KMS-11 (cell line): Measurements from ENCODE around the gene LRIT2.

ENCODE experiments used
- H2AFZ ChIP-seq: fragments of 200-600 bp; sonication (generic); 2 replicates; pipeline ENCODE4 v1.6.1; 2016; ENCODE audit warnings: antibody characterized with exemption, mixed run types, low read depth
- H3K27ac ChIP-seq: fragments of 200-600 bp; sonication (generic); 2 replicates; pipeline ENCODE4 v1.6.1; 2016; ENCODE audit warnings: mild to moderate bottlenecking, mixed run types
- H3K27me3 ChIP-seq: fragments of 200-600 bp; sonication (generic); 2 replicates; pipeline ENCODE4 v1.6.1; 2017; ENCODE audit warnings: mild to moderate bottlenecking, low read depth, mixed run types, moderate library complexity; ENCODE audit not compliant: insufficient read depth
- H3K36me3 ChIP-seq: fragments of 200-600 bp; sonication (generic); 2 replicates; pipeline ENCODE4 v1.6.1; 2017; ENCODE audit warnings: mild to moderate bottlenecking, mixed run types; ENCODE audit not compliant: insufficient read depth
- H3K4me1 ChIP-seq: fragments of 200-600 bp; sonication (generic); 2 replicates; pipeline ENCODE4 v1.6.1; 2016; ENCODE audit warnings: mild to moderate bottlenecking, low read depth, mixed run types; ENCODE audit not compliant: poor library complexity, severe bottlenecking
- H3K4me2 ChIP-seq: fragments of 200-600 bp; sonication (generic); 2 replicates; pipeline ENCODE4 v1.7.0; 2016; ENCODE audit warnings: mild to moderate bottlenecking, mixed run types
- H3K4me3 ChIP-seq: fragments of 200-600 bp; sonication (generic); IDR thresholded peaks from 2 replicates; pipeline ENCODE4 v1.6.1; 2017; ENCODE audit warnings: low read depth, low read length, mixed read lengths; ENCODE audit not compliant: insufficient read depth
- H3K79me2 ChIP-seq: fragments of 200-600 bp; sonication (generic); 2 replicates; pipeline ENCODE4 v1.6.1; 2016; ENCODE audit warnings: low read depth, mixed run types; ENCODE audit not compliant: insufficient read depth
- H3K9ac ChIP-seq: fragments of 200-600 bp; sonication (generic); 2 replicates; pipeline ENCODE4 v1.6.1; 2016; ENCODE audit warnings: mild to moderate bottlenecking, mixed run types
- H4K20me1 ChIP-seq: fragments of 200-600 bp; sonication (generic); 2 replicates; pipeline ENCODE4 v1.6.1; 2016; ENCODE audit warnings: mild to moderate bottlenecking, mixed run types; ENCODE audit not compliant: insufficient read depth
- TF ChIP-seq, protein P1 (sequence below): fragments of 200-600 bp; sonication (generic); conservative IDR thresholded peaks from 2 replicates; pipeline ENCODE4 v1.6.1; 2017; ENCODE audit warnings: low read depth, mild to moderate bottlenecking, antibody characterized with exemption, low read length, moderate library complexity, mixed read lengths

LRIT2 gene

DNA sequence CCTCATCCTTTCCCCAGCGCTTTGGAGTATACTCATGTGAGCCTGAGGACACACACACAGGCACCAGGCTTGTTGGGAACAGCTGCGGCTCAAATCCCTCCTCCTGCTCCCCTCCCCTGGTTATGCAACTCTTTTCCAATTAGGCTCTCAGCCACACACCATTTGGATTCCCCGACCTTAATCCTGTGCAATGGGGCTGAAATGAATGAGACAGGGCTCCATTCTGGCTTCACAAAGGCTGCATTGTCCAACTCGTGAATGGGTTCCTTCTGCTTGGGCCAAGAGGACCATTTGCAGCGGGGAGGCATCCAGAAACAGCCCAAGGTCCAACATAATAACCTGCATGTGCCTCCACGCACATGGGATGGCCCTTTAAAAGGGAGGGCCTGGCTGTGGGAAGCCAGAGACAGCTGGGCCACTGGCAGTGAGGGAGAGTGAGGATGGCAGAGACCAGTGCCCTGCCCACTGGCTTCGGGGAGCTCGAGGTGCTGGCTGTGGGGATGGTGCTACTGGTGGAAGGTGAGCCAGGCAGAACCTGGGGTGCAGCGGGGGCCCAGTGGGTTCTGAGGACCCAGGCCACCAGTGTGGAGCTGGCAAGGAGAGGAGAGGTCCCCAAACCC lies 19.4 kb upstream of the LRIT2 start, which contains the start of gene RGR:
TSS of gene RGR (plus strand) at position 403 of the 620 bp plus-strand sequence. CDS start at position 441, 38 bp downstream.
- Histone ChIP-seq H3K27ac (no peak within 1 kb of the TSS), H3K36me3 (no peaks in the 10 kb centered on the region), H3K79me2 (no peaks in the 10 kb centered on the region), H2AFZ (no peak within 1 kb of the TSS), H3K4me1 (no peaks in the 10 kb centered on the region), H3K4me3 (no peak within 1 kb of the TSS), H4K20me1 (no peaks in the 10 kb centered on the region), H3K9ac (no peak within 1 kb of the TSS), H3K27me3 (no peaks in the 10 kb centered on the region), H3K4me2 (no peak within 1 kb of the TSS)
- TF ChIP-seq, protein P1, sequence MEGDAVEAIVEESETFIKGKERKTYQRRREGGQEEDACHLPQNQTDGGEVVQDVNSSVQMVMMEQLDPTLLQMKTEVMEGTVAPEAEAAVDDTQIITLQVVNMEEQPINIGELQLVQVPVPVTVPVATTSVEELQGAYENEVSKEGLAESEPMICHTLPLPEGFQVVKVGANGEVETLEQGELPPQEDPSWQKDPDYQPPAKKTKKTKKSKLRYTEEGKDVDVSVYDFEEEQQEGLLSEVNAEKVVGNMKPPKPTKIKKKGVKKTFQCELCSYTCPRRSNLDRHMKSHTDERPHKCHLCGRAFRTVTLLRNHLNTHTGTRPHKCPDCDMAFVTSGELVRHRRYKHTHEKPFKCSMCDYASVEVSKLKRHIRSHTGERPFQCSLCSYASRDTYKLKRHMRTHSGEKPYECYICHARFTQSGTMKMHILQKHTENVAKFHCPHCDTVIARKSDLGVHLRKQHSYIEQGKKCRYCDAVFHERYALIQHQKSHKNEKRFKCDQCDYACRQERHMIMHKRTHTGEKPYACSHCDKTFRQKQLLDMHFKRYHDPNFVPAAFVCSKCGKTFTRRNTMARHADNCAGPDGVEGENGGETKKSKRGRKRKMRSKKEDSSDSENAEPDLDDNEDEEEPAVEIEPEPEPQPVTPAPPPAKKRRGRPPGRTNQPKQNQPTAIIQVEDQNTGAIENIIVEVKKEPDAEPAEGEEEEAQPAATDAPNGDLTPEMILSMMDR = no peak

DNA sequence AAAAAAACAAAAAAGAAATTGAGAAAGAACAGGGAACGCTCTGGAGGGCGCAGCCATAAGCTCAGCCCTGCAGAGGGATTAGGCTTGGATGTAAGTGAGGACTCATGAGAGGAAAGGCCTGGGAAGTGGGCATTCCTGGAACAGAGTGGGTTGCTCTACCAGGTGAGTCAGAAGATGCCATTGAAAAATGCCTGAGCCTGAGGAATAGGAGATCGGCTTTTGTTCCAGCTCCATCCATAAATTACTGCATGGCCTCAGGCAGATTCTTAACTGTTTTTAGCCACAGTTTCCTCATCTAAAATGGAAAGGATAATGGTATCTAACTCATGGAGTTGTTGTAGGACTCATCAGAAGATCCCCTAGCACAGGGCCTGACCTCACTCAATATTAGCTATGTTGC lies 18.4 kb upstream of the LRIT2 start:
- Histone ChIP-seq H4K20me1 (no peaks in the 10 kb centered on the region), H3K9ac (no peak overlapping the region), H3K4me3 (no peak overlapping the region), H3K27me3 (no peaks in the 10 kb centered on the region), H3K4me1 (no peaks in the 10 kb centered on the region), H2AFZ (no peak overlapping the region), H3K4me2 (no peak overlapping the region), H3K79me2 (no peaks in the 10 kb centered on the region), H3K36me3 (no peaks in the 10 kb centered on the region), H3K27ac (no peak overlapping the region)
- TF ChIP-seq, protein P1 = no peak

DNA sequence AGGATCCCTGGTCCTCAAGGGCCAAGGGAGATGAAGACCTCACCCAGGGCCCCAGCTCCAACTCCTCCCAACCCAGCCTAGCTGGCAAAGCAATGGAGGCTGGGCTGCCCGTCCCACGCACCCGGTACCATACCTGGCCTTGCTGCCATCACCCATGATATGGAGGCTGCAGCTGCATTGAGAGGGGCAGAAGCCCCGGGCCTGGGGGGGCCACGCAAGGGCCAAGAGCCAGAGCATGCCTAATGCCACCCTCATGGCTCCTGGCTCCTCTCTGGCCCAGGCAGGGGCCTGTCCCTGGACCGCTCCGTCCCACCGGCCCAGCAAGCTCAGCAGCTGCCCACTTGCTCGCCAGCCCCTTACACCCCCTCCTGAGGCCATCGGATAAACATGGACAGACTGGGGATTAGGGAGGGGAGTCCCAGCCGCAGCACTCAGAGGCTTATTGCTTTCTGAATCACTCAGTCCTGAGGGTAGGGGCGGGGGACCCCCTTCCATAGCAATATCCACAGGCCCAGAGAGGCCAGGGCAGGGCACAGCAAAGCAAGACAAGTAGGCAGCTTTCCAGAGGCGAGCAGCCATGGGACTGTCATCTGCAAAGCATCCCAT lies 15.9 kb upstream of the LRIT2 start, which contains the start of gene LRIT1:
TSS of gene LRIT1 (minus strand) at position 362 of the 606 bp plus-strand sequence. CDS start at position 255, 107 bp downstream.
- Histone ChIP-seq H3K9ac (no peak within 1 kb of the TSS), H2AFZ (no peak within 1 kb of the TSS), H3K4me2 (no peak within 1 kb of the TSS), H3K4me3 (no peak within 1 kb of the TSS), H3K79me2 (no peaks in the 10 kb centered on the region), H3K27ac (no peak within 1 kb of the TSS), H3K27me3 (no peaks in the 10 kb centered on the region), H3K4me1 (no peaks in the 10 kb centered on the region), H3K36me3 (no peaks in the 10 kb centered on the region), H4K20me1 (no peaks in the 10 kb centered on the region)
- TF ChIP-seq, protein P1 = no peak

DNA sequence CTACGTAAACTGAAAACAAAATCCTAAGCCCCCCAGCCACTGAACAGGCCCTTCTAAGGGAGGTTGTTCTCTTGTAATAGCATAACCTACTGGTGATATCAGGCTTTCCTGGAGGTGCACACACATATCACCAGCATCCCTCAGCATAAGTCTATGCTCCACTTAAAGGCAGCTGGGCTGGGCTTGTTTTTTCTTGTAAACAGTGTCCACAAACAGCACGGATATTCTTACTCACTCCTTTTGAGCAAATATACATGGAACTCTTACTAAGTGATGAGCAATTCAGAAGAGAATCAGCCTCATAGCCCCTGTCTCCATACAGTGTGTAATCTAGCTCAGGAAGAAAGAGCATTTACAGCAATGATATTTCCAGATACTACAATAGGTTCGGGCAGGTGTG lies 13.6 kb upstream of the LRIT2 start:
- H2AFZ ChIP-seq = no peak overlapping the region
- H3K36me3 ChIP-seq = no peaks in the 10 kb centered on the region
- H3K4me1 ChIP-seq = no peaks in the 10 kb centered on the region
- H3K4me3 ChIP-seq = no peak overlapping the region
- no peaks in the 10 kb centered on the region for H3K27me3 ChIP-seq
- no peak overlapping the region for H3K27ac ChIP-seq
- TF ChIP-seq, protein P1 = no peak
- no peaks in the 10 kb centered on the region for H3K79me2 ChIP-seq
- no peaks in the 10 kb centered on the region for H4K20me1 ChIP-seq
- H3K4me2 ChIP-seq = no peak overlapping the region
- H3K9ac ChIP-seq = no peak overlapping the region
